H1 (cell line): ENCODE results near the gene MRTFA.

Experiments used
- CREB1 ChIP-seq: IDR thresholded peaks from 2 replicates; pipeline ENCODE4 v1.6.1; 2012; ENCODE audit warnings: inconsistent platforms
- CTCF ChIP-seq, 3 experiments: IDR thresholded peaks; 1 replicate in 2 of 3; 2 replicates in 1 of 3; pipeline versions ENCODE4 v1.5.1 to v1.6.1; 2011; ENCODE audit warnings: low read length in 3 of 3, mild to moderate bottlenecking in 3 of 3, inconsistent platforms in 2 of 3, low read depth in 1 of 3, moderate library complexity in 1 of 3; ENCODE audit not compliant: insufficient read depth in 1 of 3; ENCODE audit errors: control extremely low read depth in 1 of 3
- EZH2 ChIP-seq: fragments of 200-600 bp; sonication (generic); IDR thresholded peaks from 2 replicates; pipeline ENCODE4 v1.7.1; 2012; ENCODE audit warnings: low read depth, mild to moderate bottlenecking, moderate library complexity, low read length, inconsistent platforms; ENCODE audit not compliant: severe bottlenecking
- KDM1A ChIP-seq: fragments of 200-600, 300-600 bp; sonication (generic); IDR thresholded peaks from 2 replicates; pipeline ENCODE4 v1.7.1; 2016; ENCODE audit warnings: mild to moderate bottlenecking, low read length, borderline replicate concordance
- MAX ChIP-seq: IDR thresholded peaks from 2 replicates; pipeline ENCODE4 v1.6.1; 2012; ENCODE audit warnings: inconsistent platforms
- POLR2A ChIP-seq, 2 experiments: IDR thresholded peaks; 1 replicate in 1 of 2; 2 replicates in 1 of 2; pipeline ENCODE4 v1.6.1; 2011; ENCODE audit warnings: low read depth in 2 of 2, low read length in 2 of 2, mild to moderate bottlenecking in 2 of 2; ENCODE audit errors: control extremely low read depth in 1 of 2
- POLR2AphosphoS5 ChIP-seq: IDR thresholded peaks from 2 replicates; pipeline ENCODE4 v1.6.1; 2011; ENCODE audit warnings: low read depth, low read length
- RXRA ChIP-seq: IDR thresholded peaks from 2 replicates; pipeline ENCODE4 v1.6.1; 2011; ENCODE audit warnings: low read depth, mild to moderate bottlenecking, low read length, moderate library complexity; ENCODE audit not compliant: insufficient read depth
- SP1 ChIP-seq: IDR thresholded peaks from 2 replicates; pipeline ENCODE4 v1.6.1; 2011; ENCODE audit warnings: low read depth, low read length
- SRF ChIP-seq: IDR thresholded peaks from 2 replicates; pipeline ENCODE4 v1.6.1; 2011; ENCODE audit warnings: mild to moderate bottlenecking, low read depth, low read length, moderate library complexity
- TAF1 ChIP-seq: IDR thresholded peaks from 2 replicates; pipeline ENCODE4 v1.6.1; 2011; ENCODE audit warnings: mild to moderate bottlenecking, low read depth, low read length
- TCF12 ChIP-seq: IDR thresholded peaks from 2 replicates; pipeline ENCODE4 v1.6.1; 2011; ENCODE audit warnings: low read depth, mild to moderate bottlenecking, low read length

GRCh38 chr22:40476341-40476740 is 160.2 kb downstream of the MRTFA start:
- TF ChIP-seq TAF1 = no peak
- TF ChIP-seq CTCF (IDR thresholded peaks at IDR 0.05; ENCODE audit: control extremely low read depth in 1 of 3, insufficient read depth in 1 of 3, low read depth in 1 of 3, low read length in 3 of 3) = no peak
- TF ChIP-seq EZH2 = no peak
- TF ChIP-seq MAX = no peak
- no peak for TF ChIP-seq POLR2A (IDR thresholded peaks at IDR 0.05; ENCODE audit: control extremely low read depth in 1 of 2, low read depth in 2 of 2, low read length in 2 of 2)
- no peak for TF ChIP-seq TCF12
- no peak for TF ChIP-seq SRF
- no peak for TF ChIP-seq CREB1
- no peak for TF ChIP-seq KDM1A
- no peak for TF ChIP-seq SP1
- TF ChIP-seq POLR2AphosphoS5 = no peak
- TF ChIP-seq RXRA = no peak
